HG03342 (cell line): ENCODE measurements around the gene HCFC1R1.

Experiments
- ATAC-seq: cut with Tn5 transposase; IDR thresholded peaks from one replicate; pipeline ENCODE4 v1.9.1; 2021; ENCODE audit warnings: mild to moderate bottlenecking, moderate library complexity; ENCODE audit not compliant: unreplicated experiment

The HCFC1R1 gene

DNA sequence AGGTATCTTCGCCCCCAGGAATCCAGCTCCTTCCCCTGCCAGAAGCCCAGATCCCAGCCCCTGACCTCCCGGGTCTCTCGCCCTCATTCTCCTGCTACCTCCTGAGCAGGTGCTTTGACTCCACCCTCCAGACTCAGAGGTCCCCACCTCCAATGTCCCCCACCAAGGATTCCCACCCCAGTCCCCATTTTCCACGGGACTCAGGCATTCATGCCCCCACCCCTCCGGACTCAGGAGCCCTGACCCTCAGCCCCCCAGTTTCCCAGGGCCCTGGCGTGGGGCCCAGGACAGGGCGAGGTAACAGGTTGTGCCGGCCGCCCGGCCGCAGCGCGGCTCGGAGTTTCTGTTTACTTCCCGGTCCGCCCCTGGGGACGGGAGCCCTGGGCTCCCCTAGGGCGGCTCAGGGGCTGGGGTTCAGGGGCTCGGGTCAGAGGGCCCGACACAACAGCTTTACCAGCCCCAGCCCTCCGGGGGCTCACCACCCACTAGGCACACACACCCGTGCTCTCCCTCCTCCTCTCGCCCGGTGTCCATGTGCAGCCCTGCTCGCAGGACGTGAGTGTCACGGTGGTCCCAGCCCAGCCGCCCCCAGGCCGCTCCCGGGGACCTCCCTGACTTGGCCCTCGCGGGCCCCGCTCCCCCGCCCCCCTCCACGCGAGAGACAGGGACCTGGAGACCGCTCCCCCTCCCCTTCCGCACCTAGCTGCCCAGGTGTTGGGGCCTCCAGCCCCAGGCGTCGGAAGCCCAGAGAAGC lies 12.4 kb upstream of the HCFC1R1 start:
- no peak for ATAC-seq

DNA sequence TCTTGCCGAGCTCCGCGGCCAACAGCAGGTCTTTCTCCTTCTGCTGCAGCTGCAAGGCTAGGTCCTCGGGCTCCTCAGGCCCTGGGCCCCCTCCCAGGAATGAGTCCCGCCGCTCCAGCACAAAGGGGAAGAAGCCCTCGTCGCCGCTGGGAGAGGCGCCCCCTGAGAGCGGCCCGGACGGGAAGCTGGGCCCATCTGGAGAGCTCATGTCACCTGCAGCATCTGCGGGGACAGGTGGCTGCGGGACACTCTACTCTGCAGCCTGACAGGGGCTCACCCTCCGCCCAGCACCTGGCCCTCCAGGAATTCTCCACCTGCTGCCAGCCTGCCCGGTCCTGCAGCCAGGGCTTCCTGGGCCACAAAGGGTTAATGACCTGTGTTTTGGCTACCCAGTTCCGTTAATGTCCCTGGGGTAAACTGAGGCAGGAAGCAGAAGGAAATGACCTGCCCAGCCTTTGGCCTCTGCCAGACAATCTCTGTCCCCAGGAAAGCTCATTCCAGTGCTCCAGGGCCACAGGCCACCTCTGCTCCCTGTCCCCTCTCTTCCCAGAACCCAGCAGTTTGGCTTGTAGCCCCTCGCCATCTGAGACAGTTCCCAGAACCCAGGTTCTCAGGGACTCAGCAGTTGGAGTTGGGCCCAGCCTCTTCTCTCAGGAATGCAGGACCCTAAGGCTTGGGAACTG lies 11.7 kb upstream of the HCFC1R1 start:
- ATAC-seq: no peak

DNA sequence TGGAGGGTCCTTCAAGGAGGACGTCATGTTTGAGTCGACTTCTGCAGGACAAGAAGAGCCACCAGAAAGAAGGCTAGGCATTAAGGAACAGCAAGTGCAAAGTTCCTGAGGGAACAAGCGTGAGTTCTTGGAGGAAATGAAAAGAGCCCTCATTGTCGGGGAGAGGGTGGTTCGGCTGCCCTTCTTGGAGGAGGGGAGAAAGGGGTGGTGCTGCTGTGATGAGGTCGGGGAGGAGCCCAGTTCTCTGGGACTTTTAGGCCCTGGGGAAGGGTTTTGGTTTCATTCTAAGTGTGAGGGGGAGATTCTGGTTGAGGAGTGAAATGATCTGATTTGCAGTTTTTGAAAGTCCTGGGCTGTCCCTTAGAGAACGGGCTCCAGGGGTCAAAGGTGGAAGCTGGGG lies 8.9 kb upstream of the HCFC1R1 start:
- no peak for ATAC-seq

DNA sequence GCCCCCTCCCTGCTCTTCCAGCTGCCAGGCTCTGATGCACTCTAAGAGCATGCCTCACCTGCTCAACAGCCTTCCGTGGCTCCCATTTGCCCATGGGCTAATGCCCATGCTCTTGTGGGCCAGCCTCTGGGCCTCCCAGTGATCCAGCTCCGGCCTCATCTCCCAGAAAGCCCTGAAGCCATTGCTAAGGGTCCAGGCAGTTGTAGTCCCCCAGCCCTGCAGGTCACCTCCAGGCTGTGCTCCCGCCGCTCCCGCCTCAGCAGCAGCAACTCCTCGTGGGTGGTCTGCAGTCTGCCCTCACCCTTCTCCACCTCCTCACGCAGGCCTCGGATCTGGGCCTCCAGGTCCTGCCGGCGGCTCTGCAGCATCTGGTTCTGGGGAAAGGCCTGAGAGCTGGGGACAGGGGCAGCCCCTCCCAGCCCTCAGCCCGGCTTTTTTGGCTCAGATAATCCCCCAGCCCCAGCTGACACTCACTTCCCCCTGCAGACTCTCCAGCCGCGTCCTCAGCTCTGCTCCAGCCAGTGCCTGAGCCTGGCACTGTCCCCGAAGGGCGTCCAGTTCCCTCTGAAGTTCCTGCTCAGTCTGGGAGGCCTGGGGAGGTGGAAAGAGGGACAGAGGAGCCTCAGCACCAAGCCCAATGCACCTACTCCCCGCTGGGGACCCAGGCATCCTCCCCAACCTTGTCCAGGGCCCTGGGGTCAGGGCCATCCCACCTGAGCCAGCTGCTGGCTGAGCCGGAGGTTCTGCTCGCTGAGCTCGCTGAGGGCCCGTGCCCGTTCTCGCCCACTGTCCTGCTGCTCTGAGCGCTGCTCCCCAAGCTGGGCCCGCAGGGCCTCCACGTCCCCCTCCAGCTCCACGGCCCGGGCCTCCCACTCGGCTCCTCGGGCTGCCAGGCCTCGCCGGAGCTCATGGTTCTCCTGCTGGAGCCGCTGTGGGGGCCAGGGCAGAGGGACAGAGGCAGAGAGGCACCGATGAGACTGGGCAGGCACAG lies 6.8 kb upstream of the HCFC1R1 start:
- ATAC-seq: no peak

DNA sequence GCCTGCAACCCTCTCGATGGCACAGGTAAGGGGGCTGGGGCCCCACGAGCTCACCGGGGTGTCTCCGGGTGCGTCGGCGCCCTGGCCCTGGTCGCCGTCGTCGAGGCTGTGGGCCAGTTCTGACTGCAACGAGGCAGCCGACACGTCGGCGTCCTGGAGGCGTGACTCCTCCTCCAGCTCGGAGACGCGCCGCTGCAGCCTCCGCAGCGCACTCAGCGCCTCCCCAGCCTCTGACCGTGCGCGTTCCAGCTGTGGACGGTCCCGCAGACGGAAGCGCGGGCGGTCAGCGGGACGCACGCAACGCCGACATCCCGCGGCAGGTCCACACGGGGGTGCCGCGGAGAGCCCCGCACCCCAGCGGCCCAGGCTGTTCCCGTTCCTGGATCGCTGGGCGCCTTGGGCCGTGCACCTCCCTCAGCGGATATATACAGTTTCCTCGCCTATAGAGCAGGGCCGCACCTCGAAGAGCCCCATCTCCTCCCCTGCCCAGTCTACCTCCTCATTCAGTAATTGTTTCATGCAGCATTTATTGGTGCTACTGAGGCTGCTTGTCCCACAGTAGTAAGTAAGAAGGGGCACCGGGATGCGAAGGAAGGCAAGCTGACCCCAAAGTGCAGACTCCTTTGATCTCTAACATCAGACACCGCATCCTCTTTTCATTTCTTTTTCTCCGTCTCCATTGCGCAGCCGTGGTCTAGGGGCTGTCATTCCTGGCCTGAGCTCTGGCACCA lies 5.9 kb upstream of the HCFC1R1 start:
- no peak for ATAC-seq

DNA sequence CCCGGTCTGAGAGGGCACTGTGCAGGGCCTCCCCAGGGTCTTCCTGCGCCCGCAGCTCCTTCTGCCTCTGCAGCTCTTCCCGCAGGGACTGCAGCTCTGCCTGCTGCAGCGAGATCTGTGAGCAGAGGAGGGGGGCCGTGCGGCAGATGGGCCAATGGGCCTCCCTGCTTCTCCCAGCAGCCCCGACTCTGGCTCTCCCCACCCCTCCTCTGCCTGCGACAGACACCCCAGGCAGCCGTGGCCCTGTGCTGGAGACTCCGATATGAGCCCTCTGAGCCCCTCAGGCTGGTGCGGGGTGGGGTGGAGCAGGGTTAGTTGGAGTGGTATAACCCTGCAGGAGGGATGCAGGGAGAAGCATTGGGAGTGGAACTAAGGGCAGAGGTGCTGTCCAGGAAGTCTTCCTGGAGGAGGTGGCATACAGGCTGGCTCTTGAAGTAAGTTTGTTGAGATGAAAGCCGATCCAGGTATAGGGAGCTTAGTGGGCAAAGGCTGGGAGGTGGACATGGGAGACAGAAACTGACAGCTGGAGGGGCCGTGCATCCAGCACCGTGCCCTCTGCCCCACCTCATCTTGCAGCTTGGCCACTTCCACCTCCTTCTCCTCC lies 5.1 kb upstream of the HCFC1R1 start:
- no peak for ATAC-seq

DNA sequence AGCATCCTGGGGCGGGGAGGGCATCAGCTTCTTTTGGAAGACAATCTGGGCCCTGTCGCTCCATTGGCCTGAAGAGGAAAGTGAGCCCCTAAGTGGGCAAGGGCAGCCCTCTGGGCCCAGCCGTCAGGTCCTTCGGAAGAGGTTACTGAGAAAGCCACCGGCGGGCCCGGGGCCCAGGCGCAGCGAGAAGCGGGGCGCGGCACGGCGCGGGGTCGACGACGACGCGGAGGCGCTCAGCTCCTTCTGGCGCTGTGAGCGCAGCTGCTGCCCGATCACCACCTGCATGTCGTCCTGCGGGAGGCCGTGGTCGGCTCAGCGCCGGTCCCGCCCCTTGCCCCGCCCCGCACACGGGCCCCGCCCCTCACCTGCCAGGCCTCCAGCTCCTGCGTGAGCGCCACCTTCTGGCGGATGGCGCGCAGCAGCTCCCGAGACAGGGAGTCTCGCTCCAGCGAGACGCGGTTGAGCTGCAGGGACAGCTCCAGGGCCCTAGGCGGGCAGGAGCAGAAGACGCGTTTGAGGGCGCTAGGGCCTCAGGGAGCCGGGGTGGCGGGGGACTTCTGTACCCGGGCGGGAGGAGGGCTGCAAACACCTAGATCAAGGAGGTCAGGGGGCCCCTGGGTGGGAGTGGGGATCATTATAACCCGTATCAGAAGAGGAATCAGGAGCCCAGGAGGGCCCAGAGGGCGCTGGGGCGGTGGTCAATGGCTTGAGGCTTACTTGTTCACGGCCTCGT lies 4.4 kb upstream of the HCFC1R1 start:
- no peak for ATAC-seq

DNA sequence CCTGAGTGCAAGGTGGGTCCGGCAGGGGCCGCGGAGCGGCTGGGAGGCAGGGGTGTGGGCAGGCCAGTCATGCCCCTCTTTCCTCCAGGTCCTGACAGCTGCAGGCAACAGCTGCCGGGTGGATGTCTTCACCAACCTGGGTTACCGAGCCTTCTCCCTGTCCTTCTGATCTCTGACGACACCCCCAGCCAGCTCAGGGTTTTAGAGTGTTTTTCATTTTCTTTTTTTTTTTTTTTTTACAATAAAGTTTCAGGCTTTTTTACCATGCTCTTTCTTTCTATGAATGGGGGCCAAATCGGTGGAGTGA lies 3.7 kb upstream of the HCFC1R1 start:
- no peak for ATAC-seq

DNA sequence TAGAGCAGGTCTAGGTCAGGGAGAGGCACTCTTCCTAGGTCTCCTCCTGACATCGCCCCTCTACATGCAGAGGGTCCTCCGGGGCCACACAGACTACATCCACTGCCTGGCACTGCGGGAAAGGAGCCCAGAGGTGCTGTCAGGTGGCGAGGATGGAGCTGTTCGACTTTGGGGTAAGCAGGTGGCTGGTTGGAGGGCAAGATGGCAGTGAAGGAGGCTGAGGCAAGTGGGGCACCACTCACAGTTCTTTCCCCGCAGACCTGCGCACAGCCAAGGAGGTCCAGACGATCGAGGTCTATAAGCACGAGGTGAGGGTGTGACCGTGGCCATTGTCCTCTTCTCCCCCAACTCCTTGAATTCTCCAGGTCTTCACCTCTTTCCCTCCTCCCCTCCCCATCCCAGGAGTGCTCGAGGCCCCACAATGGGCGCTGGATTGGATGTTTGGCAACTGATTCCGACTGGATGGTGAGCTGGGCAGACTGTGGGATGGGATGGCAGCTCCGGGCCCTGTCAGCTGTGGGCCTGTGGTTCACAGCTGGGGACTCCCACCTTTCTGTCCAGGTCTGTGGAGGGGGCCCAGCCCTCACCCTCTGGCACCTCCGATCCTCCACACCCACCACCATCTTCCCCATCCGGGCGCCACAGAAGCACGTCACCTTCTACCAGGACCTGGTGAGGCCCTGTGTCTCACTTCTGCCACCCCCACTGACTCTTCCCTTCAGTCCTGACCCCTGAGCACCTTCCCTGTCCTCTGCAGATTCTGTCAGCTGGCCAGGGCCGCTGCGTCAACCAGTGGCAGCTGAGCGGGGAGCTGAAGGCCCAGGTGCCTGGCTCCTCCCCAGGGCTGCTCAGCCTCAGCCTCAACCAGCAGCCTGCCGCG lies 3.1 kb upstream of the HCFC1R1 start:
- ATAC-seq: no peak

DNA sequence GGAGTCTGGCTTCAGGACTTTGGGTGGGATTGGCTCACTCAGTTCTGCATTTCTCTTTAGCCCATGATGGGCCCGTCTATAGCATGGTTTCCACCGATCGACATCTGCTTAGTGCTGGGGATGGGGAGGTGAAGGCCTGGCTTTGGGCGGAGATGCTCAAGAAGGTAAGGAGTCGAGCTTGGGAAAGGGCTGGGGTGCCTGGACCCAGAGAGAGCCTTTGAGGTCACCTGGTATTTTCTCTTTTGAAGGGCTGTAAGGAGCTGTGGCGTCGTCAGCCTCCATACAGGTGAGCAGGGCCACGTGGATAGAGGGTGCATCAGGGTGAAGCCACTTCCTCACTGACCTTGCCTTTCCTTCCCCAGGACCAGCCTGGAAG lies 2.2 kb upstream of the HCFC1R1 start:
- ATAC-seq: no peak

DNA sequence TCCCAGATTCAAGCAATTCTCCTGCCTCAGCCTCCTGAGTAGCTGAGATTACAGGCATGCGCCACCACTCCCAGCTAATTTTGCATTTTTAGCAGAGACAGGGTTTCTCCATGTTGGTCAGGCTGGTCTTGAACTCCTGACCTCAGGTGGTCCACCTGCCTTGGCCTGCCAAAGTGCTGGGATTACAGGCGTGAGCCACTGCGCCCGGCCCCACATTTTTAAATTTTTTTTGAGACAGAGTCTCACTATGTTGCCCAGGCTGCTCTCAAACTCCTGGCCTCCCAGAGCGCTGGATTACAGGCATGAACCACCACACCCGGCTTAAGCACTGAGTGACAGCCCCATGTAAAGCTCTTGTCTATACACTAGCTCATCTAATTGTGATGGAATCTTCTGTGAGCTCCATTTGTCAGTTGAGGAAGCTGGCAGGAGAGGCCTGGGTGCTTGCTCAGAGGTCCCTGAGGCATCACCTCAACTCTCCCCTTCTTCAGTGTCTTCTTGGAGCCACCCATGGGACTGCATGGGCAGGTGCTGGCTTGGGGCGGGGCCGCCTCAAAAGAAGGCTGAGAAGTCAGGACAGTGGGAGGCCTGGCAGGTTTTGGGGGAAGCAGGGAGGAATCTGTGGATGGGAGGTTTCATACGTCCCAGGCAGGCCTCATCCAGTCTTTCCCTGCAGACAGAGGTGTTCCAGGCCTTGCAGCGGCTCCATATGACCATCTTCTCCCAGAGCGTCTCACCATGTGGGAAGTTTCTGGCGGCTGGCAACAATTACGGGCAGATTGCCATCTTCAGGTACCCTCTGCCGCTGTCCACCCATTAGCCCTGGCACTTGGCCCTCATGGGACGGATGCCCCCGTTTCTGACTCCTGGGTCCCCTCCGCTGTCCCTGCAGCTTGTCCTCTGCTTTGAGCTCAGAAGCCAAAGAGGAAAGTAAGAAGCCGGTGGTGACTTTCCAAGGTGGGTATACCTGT lies 1.6 kb upstream of the HCFC1R1 start:
- no peak for ATAC-seq

DNA sequence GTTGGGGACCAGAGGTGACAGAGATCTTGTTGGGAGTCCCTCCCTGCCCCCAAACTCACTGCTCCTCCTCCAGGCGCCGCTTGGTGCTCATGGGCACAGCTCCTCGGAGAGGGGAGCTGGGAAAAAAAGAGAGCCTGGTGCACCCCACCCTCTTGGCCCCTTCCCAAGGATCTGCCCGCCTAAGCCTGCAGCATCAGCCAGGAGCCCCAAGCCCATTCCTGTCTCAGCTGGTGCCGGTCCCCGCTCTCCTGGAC lies 400 bp downstream of the HCFC1R1 start:
- ATAC-seq: no peak

DNA sequence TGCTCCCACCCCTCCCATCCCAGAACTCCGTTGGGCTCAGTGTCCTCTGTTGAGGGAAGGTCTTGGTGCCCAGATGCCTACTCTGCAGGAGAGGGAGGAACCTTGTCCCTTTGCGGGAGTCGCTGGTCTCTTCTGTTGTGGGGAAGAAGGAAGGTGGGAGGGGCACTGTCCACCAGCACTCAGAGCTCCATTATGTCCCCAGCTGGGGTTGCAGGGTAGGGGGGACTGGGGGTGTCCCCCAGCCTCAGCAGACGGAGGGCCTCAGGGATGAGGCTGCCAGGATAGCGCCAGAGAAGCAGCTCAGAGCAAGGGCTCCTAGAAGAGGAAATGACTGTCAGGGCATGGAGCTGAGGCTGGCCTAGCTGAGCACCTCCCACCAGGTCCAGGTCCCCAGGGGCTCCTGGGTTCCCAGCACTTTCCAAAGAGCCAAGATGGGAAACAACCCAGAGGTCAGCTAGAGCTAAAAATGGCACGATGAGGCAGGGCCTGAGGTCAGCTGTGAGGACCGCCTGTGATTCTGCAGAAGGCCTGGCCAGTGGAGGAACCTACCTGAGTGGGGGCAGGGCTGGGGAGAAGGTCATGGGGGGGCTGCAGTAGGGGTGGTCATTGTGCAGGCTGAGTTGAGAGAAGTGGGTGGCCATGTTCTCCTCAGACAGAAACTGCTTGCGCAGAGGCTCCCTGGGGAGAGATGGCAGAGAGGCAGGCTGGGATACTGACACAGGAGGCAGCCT lies 893 bp downstream of the HCFC1R1 start:
- no peak for ATAC-seq

DNA sequence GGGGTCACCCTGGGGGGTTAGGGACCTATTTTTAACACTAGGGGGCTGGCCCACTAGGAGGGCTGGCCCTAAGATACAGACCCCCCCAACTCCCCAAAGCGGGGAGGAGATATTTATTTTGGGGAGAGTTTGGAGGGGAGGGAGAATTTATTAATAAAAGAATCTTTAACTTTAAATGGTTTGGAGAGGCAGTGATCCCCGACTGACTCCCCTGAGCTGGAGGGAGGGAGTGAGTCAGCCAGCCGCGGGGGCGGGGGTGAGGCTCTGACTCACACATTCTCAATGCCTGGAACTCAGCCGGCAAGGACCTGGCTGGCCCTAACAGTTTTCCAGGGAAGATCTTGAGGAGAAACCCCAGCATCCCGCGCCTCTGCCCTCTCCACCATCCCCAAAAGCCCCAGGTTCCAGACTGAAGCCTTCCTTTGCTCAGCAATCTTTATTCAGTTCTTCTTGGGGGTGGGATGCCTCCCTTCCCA lies 1.5 kb downstream of the HCFC1R1 start:
- ATAC-seq: no peak

DNA sequence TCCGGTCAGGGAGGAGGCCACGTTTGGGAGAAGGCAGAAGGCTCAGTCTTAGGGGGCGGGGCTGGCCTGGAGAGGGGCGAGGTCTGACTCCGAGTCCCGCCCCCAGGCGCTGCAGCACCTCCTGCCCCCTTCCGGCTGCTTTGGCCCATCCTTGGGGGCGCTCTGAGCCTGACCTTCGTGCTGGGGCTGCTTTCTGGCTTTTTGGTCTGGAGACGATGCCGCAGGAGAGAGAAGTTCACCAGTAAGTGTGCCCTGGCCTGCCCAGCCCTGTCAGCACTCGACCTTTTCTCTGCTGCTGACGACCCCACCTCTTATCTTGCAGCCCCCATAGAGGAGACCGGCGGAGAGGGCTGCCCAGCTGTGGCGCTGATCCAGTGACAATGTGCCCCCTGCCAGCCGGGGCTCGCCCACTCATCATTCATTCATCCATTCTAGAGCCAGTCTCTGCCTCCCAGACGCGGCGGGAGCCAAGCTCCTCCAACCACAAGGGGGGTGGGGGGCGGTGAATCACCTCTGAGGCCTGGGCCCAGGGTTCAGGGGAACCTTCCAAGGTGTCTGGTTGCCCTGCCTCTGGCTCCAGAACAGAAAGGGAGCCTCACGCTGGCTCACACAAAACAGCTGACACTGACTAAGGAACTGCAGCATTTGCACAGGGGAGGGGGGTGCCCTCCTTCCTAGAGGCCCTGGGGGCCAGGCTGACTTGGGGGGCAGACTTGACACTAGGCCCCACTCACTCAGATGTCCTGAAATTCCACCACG lies 2.1 kb downstream of the HCFC1R1 start:
- no peak for ATAC-seq

DNA sequence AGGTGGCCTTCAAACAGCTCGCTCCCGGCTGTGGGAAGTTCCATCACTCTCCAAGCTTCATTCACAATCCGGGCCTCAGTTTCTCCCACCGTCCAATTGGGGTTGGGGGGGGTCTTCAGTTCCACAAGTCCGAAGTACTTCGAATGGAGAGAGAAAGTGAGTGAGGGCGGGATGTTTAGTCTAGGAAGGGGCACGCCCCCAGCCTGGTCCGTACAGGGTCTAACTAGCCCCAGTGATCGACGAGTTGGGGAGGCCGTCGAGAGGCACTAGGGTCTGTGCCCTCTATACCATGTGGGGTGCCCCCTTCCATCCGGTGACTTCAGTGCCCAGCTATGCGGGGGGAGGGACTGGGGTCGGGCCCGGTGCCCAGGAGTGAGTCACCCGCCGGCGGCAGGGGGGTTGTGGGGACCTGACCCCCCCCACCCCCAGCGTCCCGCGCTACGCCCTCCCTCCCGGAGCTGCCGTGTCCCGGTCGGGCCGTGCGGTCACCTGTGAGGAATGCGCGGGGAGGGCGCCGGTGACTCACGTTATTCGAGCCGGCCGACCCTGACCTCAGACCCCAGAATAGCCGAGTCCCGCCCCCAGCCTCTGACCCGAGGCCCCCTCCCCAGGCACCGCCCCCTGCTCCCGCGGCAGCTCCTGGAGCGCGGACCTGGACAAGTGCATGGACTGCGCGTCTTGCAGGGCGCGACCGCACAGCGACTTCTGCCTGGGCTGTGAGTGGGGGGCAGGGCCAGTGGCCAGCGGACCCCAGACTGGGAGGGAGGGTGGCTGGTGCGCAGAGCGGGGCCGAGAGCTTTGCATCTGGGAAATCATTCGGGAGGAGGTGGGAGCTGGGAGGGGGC lies 2.9 kb downstream of the HCFC1R1 start:
- ATAC-seq: no peak
